ENCODE results near the gene COL2A1. TPM values are rescaled to one million over a fixed set of nuclear protein-coding genes. Genes with fewer than 3 reads are reported as not detected.

COL2A1 gene
- total and polyA plus RNA-seq, 4 donors, result 321 TPM; not detected in 3

- Histone ChIP-seq H3K27ac (ENCODE audit: low read depth in 1 of 2, low read length in 2 of 2) (no peak overlapping the region), H3K36me3 (ENCODE audit: control insufficient read depth in 4 of 4, insufficient read depth in 3 of 4, low read depth in 1 of 4, low read length in 3 of 4) (peaks cover 0 to 9% (median under 1%) of the 10 kb centered on the region in 4 donors), H3K27me3 (ENCODE audit: control insufficient read depth in 4 of 4, insufficient read depth in 4 of 4, low read length in 3 of 4) (no peaks in the 10 kb centered on the region), H3K4me1 (ENCODE audit: control insufficient read depth in 4 of 4, insufficient read depth in 4 of 4, low read length in 3 of 4) (peaks cover 0 to 8% (median 6%) of the 10 kb centered on the region in 4 donors), H3K9ac (ENCODE audit: low read depth in 1 of 2, low read length in 2 of 2) (peak overlapping the region in 1 of 2 donors; percentile 10), H3K4me3 (ENCODE audit: low read depth in 1 of 3, low read length in 3 of 3) (peak overlapping the region; percentile 68 to 77 (median 71)), H3K9me3 (ENCODE audit: control insufficient read depth in 4 of 4, low read length in 3 of 4) (no peaks in the 10 kb centered on the region)
- 16% methylated on average over 18 of the region's 18 CpGs for WGBS
- TF ChIP-seq YY1 (IDR thresholded peaks at IDR 0.05) (peak; percentile 19), CTCF (IDR thresholded peaks at IDR 0.05; ENCODE audit: low read depth, low read length, missing input control) (no peak)
- no peak for DNase-seq (ENCODE audit: low spot score)
These were observed 40.1 kb downstream of the COL2A1 start for GRCh38 chr12:47964106-47964728.

GRCh38 chr12:47963340-47964040 lies 40.8 kb downstream of the COL2A1 start, which contains the start of gene TMEM106C:
TSS of gene TMEM106C (plus strand) at chr12:47963596. CDS start at chr12:47964237, 641 bp downstream.
- TF ChIP-seq ZBTB33 (IDR thresholded peaks at IDR 0.05) (no peak), GABPA (IDR thresholded peaks at IDR 0.05 in 1 of 2, conservative IDR thresholded peaks at IDR 0.05 in 1 of 2) (peak in 1 of 2 donors; percentile 33), RAD21 (IDR thresholded peaks at IDR 0.05) (peak; percentile 83 to 88), NR2F2 (IDR thresholded peaks at IDR 0.05) (peak; percentile 49), SP1 (IDR thresholded peaks at IDR 0.05) (peak; percentile 6), MAX (IDR thresholded peaks at IDR 0.05) (no peak), RXRA (IDR thresholded peaks at IDR 0.05) (peak in 1 of 2 donors; percentile 29), CTCF (IDR thresholded peaks at IDR 0.05; ENCODE audit: low read depth, low read length, missing input control) (peak; percentile 94)
- peak; percentile 94 for DNase-seq (ENCODE audit: low spot score)
- Histone ChIP-seq H3K4me1 (ENCODE audit: control insufficient read depth in 4 of 4, insufficient read depth in 4 of 4, low read length in 3 of 4) (peaks cover 0 to 8% (median 6%) of the 10 kb centered on the region in 4 donors), H3K27me3 (ENCODE audit: control insufficient read depth in 4 of 4, insufficient read depth in 4 of 4, low read length in 3 of 4) (no peaks in the 10 kb centered on the region), H3K9ac (ENCODE audit: low read depth in 1 of 2, low read length in 2 of 2) (peak within 1 kb of the TSS in 1 of 2 donors; percentile 10), H3K27ac (ENCODE audit: low read depth in 1 of 2, low read length in 2 of 2) (peak within 1 kb of the TSS in 1 of 2 donors; percentile 1), H3K4me3 (ENCODE audit: low read depth in 1 of 3, low read length in 3 of 3) (peak within 1 kb of the TSS; percentile 68 to 77 (median 71)), H3K9me3 (ENCODE audit: control insufficient read depth in 4 of 4, low read length in 3 of 4) (no peaks in the 10 kb centered on the region), H3K36me3 (ENCODE audit: control insufficient read depth in 4 of 4, insufficient read depth in 3 of 4, low read depth in 1 of 4, low read length in 3 of 4) (peaks cover 0 to 9% (median 0%) of the 10 kb centered on the region in 4 donors)
- WGBS, result under 1% methylated on average over 59 of the region's 59 CpGs

All from liver (tissue), 9 donors.